Measurements from ENCODE around the gene CA5B. TPM values are rescaled to one million over a fixed set of nuclear protein-coding genes. Genes with fewer than 3 reads are reported as not detected.

Gene CA5B
- total and polyA plus RNA-seq, 2 donors (not counting 3 experiments of a cell fraction or from before 2014, with no cell fraction given) = 2.3 to 5.6 TPM

DNA sequence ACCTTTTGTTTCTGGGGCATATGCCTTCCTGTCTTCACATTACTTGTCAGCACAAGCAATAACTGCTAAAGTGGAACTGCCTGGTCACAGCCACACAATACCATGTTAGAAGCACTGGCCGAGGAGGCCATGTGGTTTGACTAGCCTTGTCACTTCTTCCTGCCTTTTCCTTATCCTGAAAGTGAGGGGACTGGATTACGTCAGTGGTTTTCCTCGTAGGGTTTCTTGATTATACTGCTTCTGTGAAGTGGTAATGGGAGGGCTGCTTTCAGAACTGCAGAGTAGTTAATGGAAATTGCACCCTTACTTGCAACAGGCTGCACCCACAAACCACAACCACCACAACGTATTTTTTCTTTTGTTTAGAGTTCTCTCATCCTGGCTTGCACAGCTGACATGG lies 78.8 kb downstream of the CA5B start:
- Histone ChIP-seq H3K36me3 (ENCODE audit: control insufficient read depth in 2 of 2, extremely low read depth in 1 of 2, insufficient read depth in 2 of 2, low read length in 2 of 2) (peaks cover 0 to 4% of the 10 kb centered on the region in 2 experiments), H3K27ac (ENCODE audit: insufficient read depth, low read depth, low read length) (no peak overlapping the region), H3K4me2 (ENCODE audit: insufficient read depth, low read length) (no peak overlapping the region), H3K4me1 (ENCODE audit: control insufficient read depth, extremely low read depth, insufficient read depth, low read length) (no peaks in the 10 kb centered on the region), H3K4me3 (replicated peaks in 1 of 3; ENCODE audit: insufficient read depth in 1 of 3, low read depth in 1 of 3, low read length in 3 of 3) (no peak overlapping the region), H3K9me1 (replicated peaks; ENCODE audit: control insufficient read depth, extremely low read depth, insufficient read depth, low read length) (no peaks in the 10 kb centered on the region), H3K9ac (replicated peaks; ENCODE audit: extremely low read depth, insufficient read depth, low read length) (no peak overlapping the region), H3K9me3 (replicated peaks; ENCODE audit: control insufficient read depth, insufficient read depth, low read length) (no peaks in the 10 kb centered on the region), H4K20me1 (replicated peaks; ENCODE audit: control insufficient read depth, extremely low read depth, insufficient read depth, low read length) (no peaks in the 10 kb centered on the region), H2AFZ (ENCODE audit: low read depth, low read length) (no peak overlapping the region), H3K79me2 (ENCODE audit: control insufficient read depth, insufficient read depth, low read length) (no peaks in the 10 kb centered on the region), H3K27me3 (ENCODE audit: control insufficient read depth in 2 of 2, insufficient read depth in 2 of 2, low read length in 2 of 2) (no peaks in the 10 kb centered on the region)
- ChIA-PET CTCF (interaction anchor here (1.2 kb wide), 1 partner anchor 62 kb away, joined by 3 read pairs; no protein-coding TSS in a partner anchor), POLR2A (no interaction called here)
- DNase-seq (ENCODE audit: low read depth, low spot score) (no peak), FAIRE-seq (peak; percentile 35)
- TF ChIP-seq POLR2A (IDR thresholded peaks at IDR 0.05; ENCODE audit: low read depth, low read length) (no peak), GATA2 (IDR thresholded peaks at IDR 0.05; ENCODE audit: insufficient read depth, insufficient read length, low read depth, low read length) (no peak), POLR2AphosphoS5 (IDR thresholded peaks at IDR 0.05; ENCODE audit: insufficient read depth, low read depth, low read length) (no peak), FOS (IDR thresholded peaks at IDR 0.05; ENCODE audit: borderline replicate concordance, insufficient read depth, low read length) (no peak), EZH2 (IDR thresholded peaks at IDR 0.05; ENCODE audit: borderline replicate concordance, low read depth, low read length, severe bottlenecking) (no peak), JUN (IDR thresholded peaks at IDR 0.05; ENCODE audit: borderline replicate concordance, insufficient read depth, insufficient read length, low read depth) (no peak), MYC (IDR thresholded peaks at IDR 0.05; ENCODE audit: low read depth, low read length) (no peak)
- TF ChIP-seq, protein P1, sequence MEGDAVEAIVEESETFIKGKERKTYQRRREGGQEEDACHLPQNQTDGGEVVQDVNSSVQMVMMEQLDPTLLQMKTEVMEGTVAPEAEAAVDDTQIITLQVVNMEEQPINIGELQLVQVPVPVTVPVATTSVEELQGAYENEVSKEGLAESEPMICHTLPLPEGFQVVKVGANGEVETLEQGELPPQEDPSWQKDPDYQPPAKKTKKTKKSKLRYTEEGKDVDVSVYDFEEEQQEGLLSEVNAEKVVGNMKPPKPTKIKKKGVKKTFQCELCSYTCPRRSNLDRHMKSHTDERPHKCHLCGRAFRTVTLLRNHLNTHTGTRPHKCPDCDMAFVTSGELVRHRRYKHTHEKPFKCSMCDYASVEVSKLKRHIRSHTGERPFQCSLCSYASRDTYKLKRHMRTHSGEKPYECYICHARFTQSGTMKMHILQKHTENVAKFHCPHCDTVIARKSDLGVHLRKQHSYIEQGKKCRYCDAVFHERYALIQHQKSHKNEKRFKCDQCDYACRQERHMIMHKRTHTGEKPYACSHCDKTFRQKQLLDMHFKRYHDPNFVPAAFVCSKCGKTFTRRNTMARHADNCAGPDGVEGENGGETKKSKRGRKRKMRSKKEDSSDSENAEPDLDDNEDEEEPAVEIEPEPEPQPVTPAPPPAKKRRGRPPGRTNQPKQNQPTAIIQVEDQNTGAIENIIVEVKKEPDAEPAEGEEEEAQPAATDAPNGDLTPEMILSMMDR (IDR thresholded peaks at IDR 0.05; ENCODE audit: extremely low read depth in 1 of 2, insufficient read depth in 1 of 2, low read depth in 1 of 2, low read length in 2 of 2) = no peak
- TF ChIP-seq, protein P2, sequence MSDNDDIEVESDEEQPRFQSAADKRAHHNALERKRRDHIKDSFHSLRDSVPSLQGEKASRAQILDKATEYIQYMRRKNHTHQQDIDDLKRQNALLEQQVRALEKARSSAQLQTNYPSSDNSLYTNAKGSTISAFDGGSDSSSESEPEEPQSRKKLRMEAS (IDR thresholded peaks at IDR 0.05; ENCODE audit: insufficient read depth, insufficient read length) = no peak
- no TSS peak for BruUV-seq (replicated peaks)
- intact Hi-C loops (cut with micrococcal nuclease) = loop anchor here (1.0 kb wide), 1 partner anchor 156 kb away; no protein-coding TSS in a partner anchor
- dilution Hi-C loops (cut with MboI; ENCODE audit: extremely low pct_ligation_motif_present, low sequenced_read_pairs) = no loop called here

Data from endothelial cell of umbilical vein (primary cell).